GM12891 (cell line): ENCODE measurements around the gene NRDE2.

Source experiments
- POLR2A ChIP-seq: IDR thresholded peaks from 2 replicates; pipeline ENCODE4 v1.6.1; 2011; ENCODE audit warnings: low read depth, low read length, control low read depth
- POLR2AphosphoS5 ChIP-seq: IDR thresholded peaks from 2 replicates; pipeline ENCODE4 v1.6.1; 2011; ENCODE audit warnings: low read depth, low read length, control low read depth
- POU2F2 ChIP-seq: IDR thresholded peaks from 2 replicates; pipeline ENCODE4 v1.6.1; 2011; ENCODE audit warnings: low read depth, mild to moderate bottlenecking, control low read depth, low read length, moderate library complexity
- SPI1 ChIP-seq: IDR thresholded peaks from 2 replicates; pipeline ENCODE4 v1.6.1; 2011; ENCODE audit warnings: low read depth, low read length, control low read depth
- TAF1 ChIP-seq: IDR thresholded peaks from 2 replicates; pipeline ENCODE4 v1.6.1; 2011; ENCODE audit warnings: low read depth, low read length, control low read depth

GRCh38 chr14:90294872-90295271, 36.9 kb downstream of the NRDE2 start:
- TF ChIP-seq POLR2AphosphoS5 (no peak), POLR2A (no peak), TAF1 (no peak), SPI1 (no peak), POU2F2 (no peak)
